ENCODE measurements around the gene ACOXL.

Gene ACOXL

GRCh38 chr2:110813896-110814295 lies 81.5 kb downstream of the ACOXL start:
- no peak for DNase-seq (ENCODE audit: low read depth in 1 of 2, low spot score in 1 of 2)
- in situ Hi-C loops (cut with HindIII; ENCODE audit: low pct_unique_long_range_greater_than_20kb, low sequenced_read_pairs) = no loop called here
- TF ChIP-seq JUND (IDR thresholded peaks at IDR 0.05; ENCODE audit: low read depth) = no peak

DNA sequence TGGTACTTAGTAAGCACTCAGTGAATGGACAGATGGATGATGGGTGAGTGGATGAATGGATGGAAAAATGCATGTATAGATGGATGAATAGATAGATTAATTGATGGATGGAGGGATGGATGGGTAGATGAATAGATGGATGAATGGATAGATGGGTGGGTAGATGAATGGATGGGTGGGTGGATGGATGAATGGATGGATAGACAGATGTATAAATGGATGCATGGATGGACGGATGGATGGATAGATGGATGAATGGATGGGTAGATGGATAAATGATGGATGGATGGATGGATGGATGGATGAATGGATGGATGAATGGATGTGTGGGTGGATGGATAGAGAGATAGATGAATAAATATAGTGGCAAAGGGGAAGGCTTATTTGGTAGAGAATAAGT lies 83.6 kb downstream of the ACOXL start:
- no peak for DNase-seq (ENCODE audit: low read depth in 1 of 2, low spot score in 1 of 2)
- in situ Hi-C loops (cut with HindIII; ENCODE audit: low pct_unique_long_range_greater_than_20kb, low sequenced_read_pairs) = no loop called here
- TF ChIP-seq JUND (IDR thresholded peaks at IDR 0.05; ENCODE audit: low read depth) = no peak

GRCh38 chr2:110816404-110817365 lies 84.3 kb downstream of the ACOXL start:
- TF ChIP-seq JUND (IDR thresholded peaks at IDR 0.05; ENCODE audit: low read depth) = no peak
- DNase-seq (ENCODE audit: low read depth in 1 of 2, low spot score in 1 of 2) = no peak
- in situ Hi-C loops (cut with HindIII; ENCODE audit: low pct_unique_long_range_greater_than_20kb, low sequenced_read_pairs) = no loop called here

DNA sequence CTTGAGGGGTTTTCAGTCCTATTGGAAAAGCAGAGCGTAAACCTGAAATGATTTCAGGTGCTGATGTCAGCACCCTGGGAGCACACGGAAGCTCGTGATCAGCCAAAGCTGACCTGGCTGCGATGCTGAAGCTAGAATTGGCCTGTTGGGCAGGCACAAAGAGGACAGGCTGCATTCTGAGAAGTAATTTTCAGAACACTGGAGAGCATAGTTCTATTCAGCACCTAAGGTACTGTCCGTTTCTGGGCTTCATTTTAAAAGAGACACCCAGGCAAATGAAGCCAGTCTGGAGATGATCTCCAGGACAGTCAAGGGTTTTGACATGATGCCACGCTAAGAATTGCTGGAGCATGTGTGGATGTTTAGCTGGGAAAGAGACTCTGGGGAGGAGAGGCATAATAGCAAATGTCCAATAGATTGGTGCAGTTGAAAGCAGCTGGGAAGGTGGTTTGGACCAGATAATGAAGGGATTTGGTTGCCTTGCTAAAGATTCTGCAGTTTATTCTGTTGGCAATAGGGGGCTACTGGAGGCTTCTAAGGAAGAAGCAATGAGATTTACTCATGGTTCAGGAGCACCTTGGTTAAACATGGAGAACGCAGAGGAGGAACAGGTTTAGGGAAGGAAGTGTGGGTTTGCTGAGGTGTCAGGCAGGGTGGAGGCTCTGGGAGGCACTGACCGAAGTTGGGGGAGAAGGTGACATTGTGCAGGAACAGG lies 86.6 kb downstream of the ACOXL start:
- TF ChIP-seq JUND (IDR thresholded peaks at IDR 0.05; ENCODE audit: low read depth) = no peak
- no peak for DNase-seq (ENCODE audit: low read depth in 1 of 2, low spot score in 1 of 2)
- in situ Hi-C loops (cut with HindIII; ENCODE audit: low pct_unique_long_range_greater_than_20kb, low sequenced_read_pairs) = no loop called here

DNA sequence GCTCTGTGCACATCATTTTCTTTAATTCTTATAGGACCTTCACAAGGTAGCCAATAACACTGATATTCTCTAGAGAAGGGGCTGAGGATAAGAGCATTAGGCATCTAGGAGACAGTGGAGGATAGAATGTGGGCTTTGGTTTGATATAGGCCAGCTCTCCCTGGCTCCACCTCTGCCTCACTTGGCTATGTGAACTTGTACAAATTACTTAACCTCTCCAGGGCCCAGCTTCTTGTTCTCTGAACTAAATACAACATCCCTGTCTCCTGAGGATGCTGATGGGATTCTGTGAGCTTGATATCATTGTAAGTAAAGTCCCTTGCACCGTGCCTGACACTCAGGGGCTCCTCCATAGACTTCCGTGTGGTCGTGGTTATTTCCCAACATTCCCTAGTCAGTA lies 87.3 kb downstream of the ACOXL start:
- DNase-seq (ENCODE audit: low read depth in 1 of 2, low spot score in 1 of 2) = no peak
- no peak for TF ChIP-seq JUND (IDR thresholded peaks at IDR 0.05; ENCODE audit: low read depth)
- in situ Hi-C loops (cut with HindIII; ENCODE audit: low pct_unique_long_range_greater_than_20kb, low sequenced_read_pairs) = no loop called here

GRCh38 chr2:110820128-110820527 lies 87.8 kb downstream of the ACOXL start:
- DNase-seq (ENCODE audit: low read depth in 1 of 2, low spot score in 1 of 2) = no peak
- TF ChIP-seq JUND (IDR thresholded peaks at IDR 0.05; ENCODE audit: low read depth) = no peak
- in situ Hi-C loops (cut with HindIII; ENCODE audit: low pct_unique_long_range_greater_than_20kb, low sequenced_read_pairs) = no loop called here

DNA sequence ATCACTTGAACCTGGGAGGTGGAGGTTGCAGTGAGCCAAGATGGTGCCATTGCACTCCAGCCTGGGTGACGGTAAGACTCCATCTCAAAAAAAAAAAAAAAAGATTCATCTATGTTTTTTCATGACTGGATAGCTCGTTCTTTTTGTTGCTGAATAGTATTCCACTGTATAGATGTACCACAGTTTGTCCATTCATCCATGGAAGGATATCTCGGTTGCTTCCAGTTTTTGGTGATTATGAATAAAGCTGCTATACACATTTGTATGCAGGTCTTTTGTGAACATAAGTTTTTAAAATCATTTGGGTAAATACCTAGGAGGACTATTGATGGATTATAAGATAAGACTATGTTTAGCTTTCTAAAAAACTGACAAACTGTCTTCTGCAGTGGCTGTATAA lies 90.8 kb downstream of the ACOXL start:
- TF ChIP-seq JUND (IDR thresholded peaks at IDR 0.05; ENCODE audit: low read depth) = no peak
- in situ Hi-C loops (cut with HindIII; ENCODE audit: low pct_unique_long_range_greater_than_20kb, low sequenced_read_pairs) = no loop called here
- DNase-seq (ENCODE audit: low read depth in 1 of 2, low spot score in 1 of 2) = no peak

DNA sequence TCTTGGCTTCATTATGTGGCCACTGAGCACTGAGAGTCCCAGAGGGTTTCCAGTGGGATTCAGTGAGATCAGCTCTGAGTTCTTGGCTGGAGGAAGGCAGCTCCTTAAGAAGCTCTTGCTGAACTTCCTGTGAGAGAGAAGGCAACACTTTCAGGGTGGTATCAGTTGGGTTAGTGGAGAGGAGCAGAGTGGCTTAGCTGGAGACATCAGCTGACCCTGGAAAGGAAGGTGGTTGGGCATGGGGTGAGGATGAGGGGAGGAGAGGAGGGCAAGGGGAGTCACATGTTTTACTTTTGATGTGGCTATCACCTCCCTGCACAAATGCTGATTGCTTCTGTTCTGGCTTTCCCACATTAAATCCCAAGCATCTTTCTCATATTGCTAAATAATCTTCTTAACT lies 95.1 kb downstream of the ACOXL start:
- in situ Hi-C loops (cut with HindIII; ENCODE audit: low pct_unique_long_range_greater_than_20kb, low sequenced_read_pairs) = no loop called here
- no peak for DNase-seq (ENCODE audit: low read depth in 1 of 2, low spot score in 1 of 2)
- TF ChIP-seq JUND (IDR thresholded peaks at IDR 0.05; ENCODE audit: low read depth) = no peak

- in situ Hi-C loops (cut with HindIII; ENCODE audit: low pct_unique_long_range_greater_than_20kb, low sequenced_read_pairs) = no loop called here
Observed at GRCh38 chr2:110828330-110828729, 96.0 kb downstream of the ACOXL start.

DNA sequence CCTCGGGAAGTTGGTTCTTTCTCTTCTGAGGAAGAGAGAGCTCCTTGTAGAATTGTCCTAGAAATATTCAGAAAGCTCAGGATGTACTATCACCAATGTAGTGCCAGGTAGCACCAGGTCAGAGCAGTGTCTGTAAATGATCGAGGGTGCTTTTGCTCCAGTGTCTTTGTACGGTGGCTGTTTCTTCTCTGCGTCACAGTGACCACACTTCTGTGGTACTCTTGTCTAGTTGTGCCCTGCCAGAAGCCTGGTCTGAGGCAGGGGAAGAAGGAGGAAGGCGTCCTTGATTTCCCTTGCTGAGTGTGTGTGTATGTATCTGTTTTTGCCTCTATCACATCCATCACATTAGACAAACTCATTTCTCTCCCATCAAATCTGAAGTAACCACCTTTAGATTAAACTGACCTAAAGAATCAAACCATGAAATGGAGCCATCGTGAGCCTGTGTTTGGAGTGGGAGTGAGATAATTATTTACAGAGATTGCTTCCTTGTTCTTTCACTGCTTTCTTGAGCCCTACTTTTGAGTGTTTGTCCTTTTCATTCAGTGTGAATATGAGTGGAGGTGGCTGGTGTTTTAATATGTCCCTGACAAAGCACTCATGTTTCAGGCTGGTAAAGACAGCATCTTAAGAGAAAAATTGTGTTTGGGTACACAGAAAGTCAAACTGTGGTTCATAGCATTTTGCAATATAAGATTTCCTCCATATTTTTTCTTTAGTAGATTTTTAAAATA lies 97.2 kb downstream of the ACOXL start:
- no peak for TF ChIP-seq JUND (IDR thresholded peaks at IDR 0.05; ENCODE audit: low read depth)
- in situ Hi-C loops (cut with HindIII; ENCODE audit: low pct_unique_long_range_greater_than_20kb, low sequenced_read_pairs) = no loop called here

More at GRCh38 chr2:110828330-110828729, 96.0 kb downstream of the ACOXL start:
- TF ChIP-seq JUND (IDR thresholded peaks at IDR 0.05; ENCODE audit: low read depth) = no peak
- DNase-seq (ENCODE audit: low read depth in 1 of 2, low spot score in 1 of 2) = no peak

GRCh38 chr2:110832740-110833139 lies 100.4 kb downstream of the ACOXL start:
- in situ Hi-C loops (cut with HindIII; ENCODE audit: low pct_unique_long_range_greater_than_20kb, low sequenced_read_pairs) = no loop called here
- TF ChIP-seq JUND (IDR thresholded peaks at IDR 0.05; ENCODE audit: low read depth) = no peak
- DNase-seq (ENCODE audit: low read depth in 1 of 2, low spot score in 1 of 2) = no peak

More for the DNA sequence above, 97.2 kb downstream of the ACOXL start:
- DNase-seq (ENCODE audit: low read depth in 1 of 2, low spot score in 1 of 2) = no peak

- no peak for DNase-seq (ENCODE audit: low read depth in 1 of 2, low spot score in 1 of 2)
- no peak for TF ChIP-seq JUND (IDR thresholded peaks at IDR 0.05; ENCODE audit: low read depth)
- in situ Hi-C loops (cut with HindIII; ENCODE audit: low pct_unique_long_range_greater_than_20kb, low sequenced_read_pairs) = no loop called here
Observed at GRCh38 chr2:110834134-110834827, 101.9 kb downstream of the ACOXL start.
